GM23338 (cell line): ENCODE measurements around the gene MANBA. TPM values are rescaled to one million over a fixed set of nuclear protein-coding genes. Genes with fewer than 3 reads are reported as not detected.

Experiments used
- ATAC-seq: fragments of 200-7000 bp; cut with Tn5 transposase; 3 replicates; pipeline ENCODE4 v1.9.1; 2020
- DNase-seq: peaks from one replicate; pipeline ENCODE4 v3.0.0-alpha.2; 2015; ENCODE audit warnings: low spot score
- H2AFZ ChIP-seq: fragments of 200-600 bp; sonication (generic); 2 replicates; pipeline ENCODE4 v1.8.0; 2016; ENCODE audit warnings: antibody characterized with exemption, mild to moderate bottlenecking, moderate library complexity
- H3F3A ChIP-seq: fragments of 200-600 bp; sonication (generic); replicated peaks from 2 replicates; pipeline ENCODE4 v1.8.0; 2017; ENCODE audit warnings: antibody characterized with exemption, mixed run types, low read depth
- H3K27ac ChIP-seq: fragments of 200-600 bp; sonication (generic); 2 replicates; pipeline ENCODE4 v1.6.1; 2016; ENCODE audit warnings: low read depth
- H3K27me3 ChIP-seq: fragments of 200-600 bp; sonication (generic); 2 replicates; pipeline ENCODE4 v1.8.0; 2016; ENCODE audit warnings: mild to moderate bottlenecking, mixed run types, moderate library complexity; ENCODE audit not compliant: insufficient read depth
- H3K36me3 ChIP-seq: fragments of 200-600 bp; sonication (generic); 2 replicates; pipeline ENCODE4 v1.8.0; 2016; ENCODE audit warnings: mild to moderate bottlenecking; ENCODE audit not compliant: insufficient read depth
- H3K4me1 ChIP-seq: fragments of 200-600 bp; sonication (generic); 2 replicates; pipeline ENCODE4 v1.8.0; 2016; ENCODE audit warnings: mild to moderate bottlenecking, moderate library complexity; ENCODE audit not compliant: insufficient read depth
- H3K4me2 ChIP-seq: fragments of 200-600 bp; sonication (generic); 2 replicates; pipeline ENCODE4 v1.7.1; 2017; ENCODE audit warnings: mixed run types
- H3K4me3 ChIP-seq: fragments of 200-600 bp; sonication (generic); 2 replicates; pipeline ENCODE4 v1.6.1; 2016; ENCODE audit warnings: mixed run types
- H3K79me2 ChIP-seq: fragments of 200-600 bp; sonication (generic); replicated peaks from 2 replicates; pipeline ENCODE4 v1.8.0; 2017; ENCODE audit warnings: mild to moderate bottlenecking; ENCODE audit not compliant: insufficient read depth
- H3K9me2 ChIP-seq: fragments of 200-600 bp; sonication (generic); 2 replicates; pipeline ENCODE4 v1.8.0; 2017; ENCODE audit not compliant: insufficient read depth
- H4K20me1 ChIP-seq: fragments of 200-600 bp; sonication (generic); replicated peaks from 2 replicates; pipeline ENCODE4 v1.8.0; 2017; ENCODE audit warnings: mild to moderate bottlenecking; ENCODE audit not compliant: insufficient read depth
- H3K27ac Mint-ChIP-seq: 2 replicates; pipeline ENCODE4 v1.8.0; 2020; ENCODE audit warnings: inconsistent platforms, mild to moderate bottlenecking, moderate library complexity, mixed read lengths
- H3K27me3 Mint-ChIP-seq: 3 replicates; pipeline ENCODE4 v1.8.0; 2022; ENCODE audit warnings: low read depth, mild to moderate bottlenecking, moderate library complexity, mixed read lengths, inconsistent platforms; ENCODE audit not compliant: insufficient read depth, poor library complexity
- H3K36me3 Mint-ChIP-seq: 3 replicates; pipeline ENCODE4 v1.8.0; 2021; ENCODE audit warnings: low read depth, mild to moderate bottlenecking, inconsistent platforms, moderate library complexity, mixed read lengths
- H3K4me1 Mint-ChIP-seq: 3 replicates; pipeline ENCODE4 v1.8.0; 2020; ENCODE audit warnings: mild to moderate bottlenecking, inconsistent platforms, mixed read lengths
- H3K4me3 Mint-ChIP-seq: 3 replicates; pipeline ENCODE4 v1.8.0; 2021; ENCODE audit warnings: moderate library complexity, mild to moderate bottlenecking, inconsistent platforms, mixed read lengths
- H3K9me3 Mint-ChIP-seq: 3 replicates; pipeline ENCODE4 v1.8.0; 2020; ENCODE audit warnings: moderate library complexity, mild to moderate bottlenecking, inconsistent platforms, mixed read lengths
- CREB1 ChIP-seq: fragments of 250-450 bp; sonication (Bioruptor Pico); IDR thresholded peaks from 2 replicates; pipeline ENCODE4 v1.5.0; 2020; ENCODE audit warnings: low read depth, mild to moderate bottlenecking, moderate library complexity
- EZH2 ChIP-seq: fragments of 200-600 bp; sonication (generic); IDR thresholded peaks from one replicate; pipeline ENCODE4 v1.8.0; 2017; ENCODE audit warnings: antibody characterized with exemption, mild to moderate bottlenecking, low read depth; ENCODE audit not compliant: unreplicated experiment
- EZH2phosphoT487 ChIP-seq: fragments of 200-600 bp; sonication (generic); IDR thresholded peaks from one replicate; pipeline ENCODE4 v1.8.1; 2018; ENCODE audit warnings: antibody characterized with exemption; ENCODE audit not compliant: unreplicated experiment
- POLR2AphosphoS5 ChIP-seq: IDR thresholded peaks from 2 replicates; pipeline ENCODE4 v1.6.1; 2016; ENCODE audit warnings: antibody characterized with exemption, low read depth
- STAT1 ChIP-seq: IDR thresholded peaks from one replicate; pipeline ENCODE4 v1.6.1; 2016; ENCODE audit warnings: antibody characterized with exemption; ENCODE audit not compliant: unreplicated experiment
- ZNF114 ChIP-seq: fragments of 250-450 bp; sonication (Bioruptor Pico); IDR thresholded peaks from 2 replicates; pipeline ENCODE4 v1.5.0; 2020; ENCODE audit warnings: mild to moderate bottlenecking, moderate library complexity
- polyA plus RNA-seq: library from polyadenylated mRNA; unstranded; fragments of >200 nt; fragmentation: Nextera tagmentation; extraction: Ambion mirVana; gene quantifications from 2 replicates; pipeline ENCODE4 v1.2.1, GENCODE V29; 2016
- total RNA-seq: library from RNA; depleted of rRNA; stranded (reverse); fragments of >200 nt; shearing (Covaris generic); gene quantifications from 2 replicates; pipeline ENCODE4 v1.2.3, GENCODE V29; 2014
- TF ChIP-seq, protein P1 (sequence below): IDR thresholded peaks from one replicate; pipeline ENCODE4 v1.6.1; 2018; ENCODE audit warnings: antibody characterized with exemption; ENCODE audit not compliant: unreplicated experiment
- TF ChIP-seq, protein P2 (sequence below): fragments of 250-450 bp; sonication (Bioruptor Pico); IDR thresholded peaks from 2 replicates; pipeline ENCODE4 v1.5.0; 2020; ENCODE audit warnings: mild to moderate bottlenecking, moderate library complexity
- TF ChIP-seq, protein P3 (sequence below): IDR thresholded peaks from 2 replicates; pipeline ENCODE4 v1.6.1; 2016; ENCODE audit warnings: antibody characterized with exemption

Gene MANBA
- total and polyA plus RNA-seq, 2 experiments from 2014 or later: 13.2 to 54.3 TPM

DNA sequence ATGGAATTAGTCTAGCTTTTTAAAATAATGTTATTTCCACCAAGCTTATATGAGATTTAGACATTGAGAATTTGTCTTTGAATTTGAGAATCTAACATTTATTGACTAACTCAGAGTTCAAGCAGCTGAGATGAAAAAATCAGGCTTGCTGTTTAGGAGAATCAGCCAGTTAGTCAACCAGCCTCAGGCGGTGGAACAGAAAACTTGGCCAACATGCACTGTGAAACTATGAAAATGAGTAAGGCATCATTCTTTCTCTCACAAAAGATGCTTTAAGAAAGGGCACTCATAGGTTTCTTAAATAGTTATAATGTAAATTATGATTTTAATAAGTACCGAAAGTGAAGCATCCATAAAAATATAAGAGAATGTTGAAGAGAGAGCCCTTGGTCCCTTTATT lies 175.4 kb downstream of the MANBA start:
- Histone ChIP-seq H3K4me1 (no peaks in the 10 kb centered on the region), H3K27ac (no peak overlapping the region), H2AFZ (no peak overlapping the region), H3K79me2 (no peaks in the 10 kb centered on the region), H3K36me3 (no peaks in the 10 kb centered on the region), H3K27me3 (no peaks in the 10 kb centered on the region), H3K4me3 (no peak overlapping the region), H4K20me1 (no peaks in the 10 kb centered on the region), H3K9me2 (no peaks in the 10 kb centered on the region), H3F3A (no peaks in the 10 kb centered on the region), H3K4me2 (no peak overlapping the region)
- H3K4me1 Mint-ChIP-seq: no peaks in the 10 kb centered on the region
- no peak overlapping the region for H3K27ac Mint-ChIP-seq
- TF ChIP-seq EZH2phosphoT487: no peak
- TF ChIP-seq, protein P1, sequence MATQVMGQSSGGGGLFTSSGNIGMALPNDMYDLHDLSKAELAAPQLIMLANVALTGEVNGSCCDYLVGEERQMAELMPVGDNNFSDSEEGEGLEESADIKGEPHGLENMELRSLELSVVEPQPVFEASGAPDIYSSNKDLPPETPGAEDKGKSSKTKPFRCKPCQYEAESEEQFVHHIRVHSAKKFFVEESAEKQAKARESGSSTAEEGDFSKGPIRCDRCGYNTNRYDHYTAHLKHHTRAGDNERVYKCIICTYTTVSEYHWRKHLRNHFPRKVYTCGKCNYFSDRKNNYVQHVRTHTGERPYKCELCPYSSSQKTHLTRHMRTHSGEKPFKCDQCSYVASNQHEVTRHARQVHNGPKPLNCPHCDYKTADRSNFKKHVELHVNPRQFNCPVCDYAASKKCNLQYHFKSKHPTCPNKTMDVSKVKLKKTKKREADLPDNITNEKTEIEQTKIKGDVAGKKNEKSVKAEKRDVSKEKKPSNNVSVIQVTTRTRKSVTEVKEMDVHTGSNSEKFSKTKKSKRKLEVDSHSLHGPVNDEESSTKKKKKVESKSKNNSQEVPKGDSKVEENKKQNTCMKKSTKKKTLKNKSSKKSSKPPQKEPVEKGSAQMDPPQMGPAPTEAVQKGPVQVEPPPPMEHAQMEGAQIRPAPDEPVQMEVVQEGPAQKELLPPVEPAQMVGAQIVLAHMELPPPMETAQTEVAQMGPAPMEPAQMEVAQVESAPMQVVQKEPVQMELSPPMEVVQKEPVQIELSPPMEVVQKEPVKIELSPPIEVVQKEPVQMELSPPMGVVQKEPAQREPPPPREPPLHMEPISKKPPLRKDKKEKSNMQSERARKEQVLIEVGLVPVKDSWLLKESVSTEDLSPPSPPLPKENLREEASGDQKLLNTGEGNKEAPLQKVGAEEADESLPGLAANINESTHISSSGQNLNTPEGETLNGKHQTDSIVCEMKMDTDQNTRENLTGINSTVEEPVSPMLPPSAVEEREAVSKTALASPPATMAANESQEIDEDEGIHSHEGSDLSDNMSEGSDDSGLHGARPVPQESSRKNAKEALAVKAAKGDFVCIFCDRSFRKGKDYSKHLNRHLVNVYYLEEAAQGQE: no peak
- no peak for TF ChIP-seq POLR2AphosphoS5
- TF ChIP-seq ZNF114 (CRISPR knock-in tag): no peak
- no peak for TF ChIP-seq STAT1
- TF ChIP-seq, protein P2, sequence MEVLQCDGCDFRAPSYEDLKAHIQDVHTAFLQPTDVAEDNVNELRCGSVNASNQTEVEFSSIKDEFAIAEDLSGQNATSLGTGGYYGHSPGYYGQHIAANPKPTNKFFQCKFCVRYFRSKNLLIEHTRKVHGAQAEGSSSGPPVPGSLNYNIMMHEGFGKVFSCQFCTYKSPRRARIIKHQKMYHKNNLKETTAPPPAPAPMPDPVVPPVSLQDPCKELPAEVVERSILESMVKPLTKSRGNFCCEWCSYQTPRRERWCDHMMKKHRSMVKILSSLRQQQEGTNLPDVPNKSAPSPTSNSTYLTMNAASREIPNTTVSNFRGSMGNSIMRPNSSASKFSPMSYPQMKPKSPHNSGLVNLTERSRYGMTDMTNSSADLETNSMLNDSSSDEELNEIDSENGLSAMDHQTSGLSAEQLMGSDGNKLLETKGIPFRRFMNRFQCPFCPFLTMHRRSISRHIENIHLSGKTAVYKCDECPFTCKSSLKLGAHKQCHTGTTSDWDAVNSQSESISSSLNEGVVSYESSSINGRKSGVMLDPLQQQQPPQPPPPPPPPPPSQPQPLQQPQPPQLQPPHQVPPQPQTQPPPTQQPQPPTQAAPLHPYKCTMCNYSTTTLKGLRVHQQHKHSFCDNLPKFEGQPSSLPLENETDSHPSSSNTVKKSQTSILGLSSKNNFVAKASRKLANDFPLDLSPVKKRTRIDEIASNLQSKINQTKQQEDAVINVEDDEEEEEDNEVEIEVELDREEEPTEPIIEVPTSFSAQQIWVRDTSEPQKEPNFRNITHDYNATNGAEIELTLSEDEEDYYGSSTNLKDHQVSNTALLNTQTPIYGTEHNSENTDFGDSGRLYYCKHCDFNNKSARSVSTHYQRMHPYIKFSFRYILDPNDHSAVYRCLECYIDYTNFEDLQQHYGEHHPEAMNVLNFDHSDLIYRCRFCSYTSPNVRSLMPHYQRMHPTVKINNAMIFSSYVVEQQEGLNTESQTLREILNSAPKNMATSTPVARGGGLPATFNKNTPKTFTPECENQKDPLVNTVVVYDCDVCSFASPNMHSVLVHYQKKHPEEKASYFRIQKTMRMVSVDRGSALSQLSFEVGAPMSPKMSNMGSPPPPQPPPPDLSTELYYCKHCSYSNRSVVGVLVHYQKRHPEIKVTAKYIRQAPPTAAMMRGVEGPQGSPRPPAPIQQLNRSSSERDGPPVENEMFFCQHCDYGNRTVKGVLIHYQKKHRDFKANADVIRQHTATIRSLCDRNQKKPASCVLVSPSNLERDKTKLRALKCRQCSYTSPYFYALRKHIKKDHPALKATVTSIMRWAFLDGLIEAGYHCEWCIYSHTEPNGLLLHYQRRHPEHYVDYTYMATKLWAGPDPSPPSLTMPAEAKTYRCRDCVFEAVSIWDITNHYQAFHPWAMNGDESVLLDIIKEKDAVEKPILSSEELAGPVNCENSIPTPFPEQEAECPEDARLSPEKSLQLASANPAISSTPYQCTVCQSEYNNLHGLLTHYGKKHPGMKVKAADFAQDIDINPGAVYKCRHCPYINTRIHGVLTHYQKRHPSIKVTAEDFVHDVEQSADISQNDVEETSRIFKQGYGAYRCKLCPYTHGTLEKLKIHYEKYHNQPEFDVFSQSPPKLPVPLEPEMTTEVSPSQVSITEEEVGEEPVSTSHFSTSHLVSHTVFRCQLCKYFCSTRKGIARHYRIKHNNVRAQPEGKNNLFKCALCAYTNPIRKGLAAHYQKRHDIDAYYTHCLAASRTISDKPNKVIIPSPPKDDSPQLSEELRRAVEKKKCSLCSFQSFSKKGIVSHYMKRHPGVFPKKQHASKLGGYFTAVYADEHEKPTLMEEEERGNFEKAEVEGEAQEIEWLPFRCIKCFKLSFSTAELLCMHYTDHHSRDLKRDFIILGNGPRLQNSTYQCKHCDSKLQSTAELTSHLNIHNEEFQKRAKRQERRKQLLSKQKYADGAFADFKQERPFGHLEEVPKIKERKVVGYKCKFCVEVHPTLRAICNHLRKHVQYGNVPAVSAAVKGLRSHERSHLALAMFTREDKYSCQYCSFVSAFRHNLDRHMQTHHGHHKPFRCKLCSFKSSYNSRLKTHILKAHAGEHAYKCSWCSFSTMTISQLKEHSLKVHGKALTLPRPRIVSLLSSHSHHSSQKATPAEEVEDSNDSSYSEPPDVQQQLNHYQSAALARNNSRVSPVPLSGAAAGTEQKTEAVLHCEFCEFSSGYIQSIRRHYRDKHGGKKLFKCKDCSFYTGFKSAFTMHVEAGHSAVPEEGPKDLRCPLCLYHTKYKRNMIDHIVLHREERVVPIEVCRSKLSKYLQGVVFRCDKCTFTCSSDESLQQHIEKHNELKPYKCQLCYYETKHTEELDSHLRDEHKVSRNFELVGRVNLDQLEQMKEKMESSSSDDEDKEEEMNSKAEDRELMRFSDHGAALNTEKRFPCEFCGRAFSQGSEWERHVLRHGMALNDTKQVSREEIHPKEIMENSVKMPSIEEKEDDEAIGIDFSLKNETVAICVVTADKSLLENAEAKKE (CRISPR knock-in tag): no peak
- TF ChIP-seq, protein P3, sequence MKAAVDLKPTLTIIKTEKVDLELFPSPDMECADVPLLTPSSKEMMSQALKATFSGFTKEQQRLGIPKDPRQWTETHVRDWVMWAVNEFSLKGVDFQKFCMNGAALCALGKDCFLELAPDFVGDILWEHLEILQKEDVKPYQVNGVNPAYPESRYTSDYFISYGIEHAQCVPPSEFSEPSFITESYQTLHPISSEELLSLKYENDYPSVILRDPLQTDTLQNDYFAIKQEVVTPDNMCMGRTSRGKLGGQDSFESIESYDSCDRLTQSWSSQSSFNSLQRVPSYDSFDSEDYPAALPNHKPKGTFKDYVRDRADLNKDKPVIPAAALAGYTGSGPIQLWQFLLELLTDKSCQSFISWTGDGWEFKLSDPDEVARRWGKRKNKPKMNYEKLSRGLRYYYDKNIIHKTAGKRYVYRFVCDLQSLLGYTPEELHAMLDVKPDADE: no peak
- no peak for TF ChIP-seq CREB1 (CRISPR knock-in tag)
- no peak for TF ChIP-seq EZH2
- ATAC-seq: no peak
- no peaks in the 10 kb centered on the region for H3K27me3 Mint-ChIP-seq
- no peaks in the 10 kb centered on the region for H3K36me3 Mint-ChIP-seq
- no peak for DNase-seq
- H3K9me3 Mint-ChIP-seq: no peaks in the 10 kb centered on the region; the same call in 2 of the 3 replicates
- no peak overlapping the region for H3K4me3 Mint-ChIP-seq
